SK-N-MC (cell line): ENCODE data around the gene ITPKC.

Source experiments
- DNase-seq: peaks from one replicate; pipeline ENCODE4 v3.0.0-alpha.2; 2011; ENCODE audit warnings: low read depth, low spot score
- H3K27ac ChIP-seq: fragments of 200-600 bp; sonication (generic); 2 replicates; pipeline ENCODE4 v1.5.1; 2016; ENCODE audit warnings: mixed run types
- H3K36me3 ChIP-seq: fragments of 200-600 bp; sonication (generic); 2 replicates; pipeline ENCODE4 v1.6.1; 2017; ENCODE audit warnings: antibody characterized with exemption, low read length, mixed read lengths; ENCODE audit not compliant: insufficient read depth
- H3K4me3 ChIP-seq: fragments of 200-600 bp; sonication (generic); 2 replicates; pipeline ENCODE4 v1.5.1; 2016
- H3K9ac ChIP-seq: fragments of 200-600 bp; sonication (generic); 2 replicates; pipeline ENCODE4 v1.8.0; 2017; ENCODE audit warnings: mixed run types, mixed read lengths; ENCODE audit not compliant: insufficient read length
- H3K9me3 ChIP-seq: fragments of 200-600 bp; sonication (generic); 2 replicates; pipeline ENCODE4 v1.6.1; 2017; ENCODE audit warnings: low read depth, mild to moderate bottlenecking, antibody characterized with exemption, low read length, moderate library complexity, mixed read lengths
- EZH2 ChIP-seq: fragments of 200-600 bp; sonication (generic); IDR thresholded peaks from one replicate; pipeline ENCODE4 v1.6.1; 2017; ENCODE audit warnings: antibody characterized with exemption
- FOXP2 ChIP-seq: optimal IDR thresholded peaks from 2 replicates; pipeline ENCODE3; 2011; ENCODE audit warnings: mild to moderate bottlenecking, moderate library complexity; ENCODE audit not compliant: insufficient read depth; ENCODE audit errors: extremely low read length, control extremely low read depth
- POLR2AphosphoS5 ChIP-seq: IDR thresholded peaks from 2 replicates; pipeline ENCODE4 v1.6.1; 2012; ENCODE audit warnings: mild to moderate bottlenecking, low read depth, low read length, borderline replicate concordance

ITPKC gene

DNA sequence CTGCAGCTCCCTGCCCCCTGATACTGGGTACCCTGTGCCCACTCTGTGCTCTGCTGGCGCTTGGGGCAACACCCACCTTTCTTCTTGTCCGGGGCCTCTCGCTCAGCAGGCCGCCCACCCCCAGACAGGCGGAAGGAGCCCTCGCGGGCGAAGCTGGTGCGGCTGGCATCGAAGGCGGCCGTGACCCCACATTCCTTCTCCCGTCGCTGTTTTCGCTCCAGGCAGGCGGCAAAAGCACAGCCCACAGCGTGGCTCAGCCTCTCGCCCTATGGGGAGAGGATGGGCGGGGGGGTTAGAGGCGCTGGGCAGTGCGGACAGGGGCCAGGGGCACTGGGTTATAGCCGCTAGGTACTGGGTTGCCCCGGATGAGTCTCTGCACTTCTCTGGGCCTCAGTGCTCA, 39.8 kb upstream of the ITPKC start:
- no peak for TF ChIP-seq POLR2AphosphoS5
- no peak for TF ChIP-seq FOXP2
- no peak for TF ChIP-seq EZH2
- DNase-seq, result no peak
- Histone ChIP-seq H3K36me3 (peaks cover 60% of the 10 kb centered on the region; the same call in 1 of the 2 replicates), H3K27ac (no peak overlapping the region), H3K9ac (no peak overlapping the region), H3K9me3 (no peaks in the 10 kb centered on the region), H3K4me3 (no peak overlapping the region)

DNA sequence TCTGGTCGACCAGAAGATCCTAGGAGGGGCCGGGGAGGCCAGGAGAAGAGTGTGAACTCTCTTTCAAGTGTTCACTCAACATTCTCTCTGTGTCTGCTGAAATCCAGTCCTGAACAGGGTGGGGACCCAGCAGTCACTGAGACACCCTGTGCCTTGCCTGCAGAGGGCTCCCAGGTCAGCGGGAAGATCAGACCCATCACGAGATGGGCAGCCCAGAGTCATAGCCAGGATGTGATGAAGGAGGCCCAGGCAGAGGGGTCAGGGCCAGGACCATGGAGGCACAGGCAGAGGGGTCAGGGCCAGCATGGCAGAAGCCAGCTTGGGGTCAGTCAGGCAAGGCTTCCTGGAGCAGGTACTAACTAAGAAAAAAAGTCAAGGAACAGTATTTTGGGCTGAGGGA, 35.9 kb upstream of the ITPKC start:
- no peaks in the 10 kb centered on the region for H3K9me3 ChIP-seq
- H3K36me3 ChIP-seq, result peaks cover 37% of the 10 kb centered on the region; the same call in 1 of the 2 replicates
- no peak overlapping the region for H3K4me3 ChIP-seq
- H3K27ac ChIP-seq, result no peak overlapping the region
- TF ChIP-seq FOXP2 (no peak), POLR2AphosphoS5 (no peak), EZH2 (no peak)
- DNase-seq, result no peak
- H3K9ac ChIP-seq, result no peak overlapping the region

DNA sequence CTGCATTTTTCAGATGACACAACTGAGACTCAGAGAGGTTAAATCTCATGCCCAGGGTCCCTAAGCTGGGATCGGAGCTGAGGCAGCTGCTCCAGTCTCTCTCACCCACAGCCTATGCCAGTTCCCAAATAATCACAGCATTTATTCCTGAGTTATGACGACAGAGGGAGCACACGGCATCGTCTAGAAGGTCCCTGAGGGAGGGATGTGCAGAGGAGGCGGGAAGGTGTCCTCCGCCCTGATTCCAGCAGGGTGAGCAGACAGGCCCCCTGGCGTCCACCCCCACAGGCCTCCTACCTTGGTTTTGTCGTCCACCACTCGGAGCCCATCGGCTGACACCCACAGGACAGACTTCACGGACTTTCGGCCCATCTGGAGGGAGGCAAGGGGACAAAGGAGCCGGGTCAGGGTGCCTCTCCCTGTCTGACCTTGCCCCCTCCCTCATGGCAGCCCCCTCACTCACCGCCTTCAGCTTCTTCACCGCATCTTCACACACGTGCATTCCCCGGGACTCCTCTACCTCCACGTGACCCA, 34.4 kb upstream of the ITPKC start:
- Histone ChIP-seq H3K36me3 (peaks cover 27% of the 10 kb centered on the region; the same call in 1 of the 2 replicates), H3K9ac (no peak overlapping the region), H3K9me3 (no peaks in the 10 kb centered on the region), H3K27ac (no peak overlapping the region), H3K4me3 (no peak overlapping the region)
- no peak for TF ChIP-seq FOXP2
- no peak for TF ChIP-seq EZH2
- TF ChIP-seq POLR2AphosphoS5, result no peak
- DNase-seq, result no peak

DNA sequence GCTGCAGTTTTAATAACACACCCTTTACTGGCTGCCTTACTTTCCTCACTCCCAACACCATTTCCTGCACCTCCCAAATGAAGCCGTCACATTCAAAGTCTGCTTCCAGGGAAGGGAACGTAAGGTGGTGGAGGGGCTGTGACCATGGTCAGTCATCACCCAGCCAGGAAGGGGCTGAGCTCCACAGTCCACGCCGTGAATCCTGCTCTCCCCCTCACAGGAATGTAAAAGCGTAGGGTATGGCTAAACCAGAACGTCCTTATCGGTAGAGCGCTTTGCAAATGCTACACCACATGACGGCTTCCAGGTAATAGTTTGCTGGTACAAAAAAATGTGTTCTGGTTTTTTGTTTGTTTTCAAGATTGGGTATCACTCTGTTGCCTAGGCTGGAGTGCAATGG, 33.5 kb upstream of the ITPKC start:
- H3K36me3 ChIP-seq, result peaks cover 17% of the 10 kb centered on the region; the same call in 1 of the 2 replicates
- H3K9me3 ChIP-seq, result no peaks in the 10 kb centered on the region
- no peak for DNase-seq
- H3K4me3 ChIP-seq, result no peak overlapping the region
- H3K9ac ChIP-seq, result no peak overlapping the region
- H3K27ac ChIP-seq, result no peak overlapping the region
- TF ChIP-seq FOXP2 (no peak), EZH2 (no peak), POLR2AphosphoS5 (no peak)

DNA sequence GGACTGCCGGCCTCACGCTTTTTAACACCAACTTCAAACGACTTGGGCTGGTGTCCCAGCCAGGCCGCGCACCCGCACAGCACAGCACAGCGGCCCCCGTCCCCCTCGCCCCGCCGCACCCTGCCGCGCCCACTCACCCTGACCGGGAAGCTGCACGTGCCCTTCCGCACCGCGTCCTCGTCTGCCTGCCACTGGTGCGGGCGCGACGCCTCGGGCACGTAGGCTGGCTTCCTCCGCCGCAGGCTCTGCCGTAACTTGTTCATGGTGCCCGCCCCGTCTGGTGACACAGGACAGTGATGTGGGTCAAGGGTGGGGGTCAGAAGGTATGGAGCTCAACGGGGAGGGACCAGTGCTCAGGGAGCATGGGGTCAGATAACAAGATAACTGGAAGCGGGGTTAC, 32.6 kb upstream of the ITPKC start:
- Histone ChIP-seq H3K36me3 (peaks cover 13% of the 10 kb centered on the region; the same call in 1 of the 2 replicates), H3K27ac (no peak overlapping the region), H3K4me3 (no peak overlapping the region), H3K9ac (no peak overlapping the region), H3K9me3 (no peaks in the 10 kb centered on the region)
- no peak for TF ChIP-seq FOXP2
- no peak for TF ChIP-seq POLR2AphosphoS5
- no peak for TF ChIP-seq EZH2
- DNase-seq, result no peak

GRCh38 chr19:40685016-40685526, 31.8 kb upstream of the ITPKC start:
- no peak overlapping the region for H3K9ac ChIP-seq
- no peak overlapping the region for H3K27ac ChIP-seq

DNA sequence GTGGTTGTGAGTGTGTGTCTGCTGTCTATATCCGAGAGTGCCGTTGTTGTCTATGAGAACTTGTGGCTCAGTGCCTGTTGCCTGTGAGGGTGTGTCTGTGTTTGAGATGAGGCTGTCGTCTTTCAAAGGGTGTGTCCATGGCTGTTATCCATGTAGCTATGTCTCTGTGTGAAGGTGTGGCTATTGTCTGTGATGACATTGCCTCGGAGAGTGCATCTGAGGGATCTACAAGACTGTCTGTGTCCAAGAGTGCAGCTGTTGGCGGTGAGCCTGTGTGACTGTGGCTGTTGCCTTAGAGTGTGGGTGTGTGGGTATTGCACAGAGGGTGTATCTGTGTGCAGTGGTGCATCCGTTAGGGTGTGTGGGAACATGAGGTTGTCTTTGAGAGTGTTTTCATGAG, 31.3 kb upstream of the ITPKC start:
- peaks cover 13% of the 10 kb centered on the region; the same call in 1 of the 2 replicates for H3K36me3 ChIP-seq

More at GRCh38 chr19:40685016-40685526, 31.8 kb upstream of the ITPKC start:
- Histone ChIP-seq H3K9me3 (no peaks in the 10 kb centered on the region), H3K4me3 (no peak overlapping the region), H3K36me3 (peaks cover 13% of the 10 kb centered on the region; the same call in 1 of the 2 replicates)
- no peak for TF ChIP-seq FOXP2
- TF ChIP-seq EZH2, result no peak
- TF ChIP-seq POLR2AphosphoS5, result no peak
- no peak for DNase-seq

DNA sequence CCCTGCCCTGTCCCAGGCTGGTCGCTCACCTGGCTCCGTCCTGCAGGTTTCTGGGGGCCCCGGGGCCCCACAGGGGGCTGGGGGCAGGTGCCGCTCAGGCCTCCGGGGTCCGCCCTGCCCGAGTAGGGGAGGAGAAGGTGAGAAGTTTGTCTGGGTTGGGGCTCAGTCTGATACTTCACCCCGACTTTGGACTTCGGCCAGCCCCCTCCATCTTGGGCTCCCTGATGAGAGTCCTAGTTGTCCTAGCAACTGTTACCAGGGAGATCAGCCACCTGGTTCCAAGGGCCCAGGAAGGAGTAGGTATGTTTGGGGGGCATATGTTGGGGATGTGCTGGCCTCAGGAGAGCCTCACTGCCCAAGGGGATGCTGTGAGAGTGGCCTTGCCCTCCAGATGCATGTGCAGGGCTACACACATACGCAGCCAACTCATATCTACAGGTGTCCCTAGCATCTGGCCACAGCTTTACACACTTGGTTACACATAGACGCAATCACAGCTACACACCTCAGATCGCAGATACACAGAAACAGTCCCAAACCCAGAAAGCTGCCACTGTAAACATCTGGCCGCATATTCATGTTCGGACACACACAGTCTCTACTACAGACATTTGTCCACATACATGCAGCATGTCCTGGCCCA, 29.9 kb upstream of the ITPKC start:
- no peak overlapping the region for H3K4me3 ChIP-seq
- H3K27ac ChIP-seq, result no peak overlapping the region
- peaks cover 6% of the 10 kb centered on the region; the same call in 1 of the 2 replicates for H3K36me3 ChIP-seq

More for the DNA sequence above, 31.3 kb upstream of the ITPKC start:
- no peak overlapping the region for H3K27ac ChIP-seq
- H3K4me3 ChIP-seq, result no peak overlapping the region
- no peaks in the 10 kb centered on the region for H3K9me3 ChIP-seq
- TF ChIP-seq POLR2AphosphoS5, result no peak
- TF ChIP-seq EZH2, result no peak
- TF ChIP-seq FOXP2, result no peak
- H3K9ac ChIP-seq, result no peak overlapping the region
- DNase-seq, result no peak

More for the DNA sequence above, 29.9 kb upstream of the ITPKC start:
- H3K9me3 ChIP-seq, result no peaks in the 10 kb centered on the region
- H3K9ac ChIP-seq, result no peak overlapping the region
- DNase-seq, result no peak
- TF ChIP-seq POLR2AphosphoS5 (no peak), EZH2 (no peak), FOXP2 (no peak)
